Thyroid gland (tissue), 4 donors: ENCODE data around the gene CHMP4B. TPM values are rescaled to one million over a fixed set of nuclear protein-coding genes. Genes with fewer than 3 reads are reported as not detected.

Experiments used
- DNase-seq, 2 donors: peaks; one replicate each; pipeline ENCODE4 v3.0.0-alpha.2; 2019
- H3K27ac ChIP-seq, 3 donors: fragments of 200-600 bp; sonication (generic); 1 replicate in 2 of 3; 2 replicates in 1 of 3; pipeline ENCODE4 v1.5.1; 2016 to 2019; ENCODE audit warnings: mild to moderate bottlenecking in 1 of 3, moderate library complexity in 1 of 3
- H3K27me3 ChIP-seq: fragments of 200-600 bp; sonication (generic); one replicate; pipeline ENCODE4 v1.5.1; 2019
- H3K36me3 ChIP-seq, 2 donors: fragments of 200-600 bp; sonication (generic); one replicate each; pipeline ENCODE4 v1.5.1; 2016 to 2019
- H3K4me1 ChIP-seq, 2 donors: fragments of 200-600 bp; sonication (generic); one replicate each; pipeline ENCODE4 v1.5.1; 2017 to 2019
- H3K4me3 ChIP-seq, 3 donors: fragments of 200-600 bp; sonication (generic); replicated peaks in 1 of 3; 1 replicate in 2 of 3; 2 replicates in 1 of 3; pipeline ENCODE4 v1.5.1; 2016; ENCODE audit warnings: mild to moderate bottlenecking in 1 of 3
- H3K9me3 ChIP-seq: fragments of 200-600 bp; sonication (generic); one replicate; pipeline ENCODE4 v1.5.1; 2017
- POLR2A ChIP-seq, 2 donors: fragments of 450-650 bp; IDR thresholded peaks; one replicate each; pipeline ENCODE4 v1.6.1; 2017; ENCODE audit warnings: antibody characterized with exemption in 2 of 2, mild to moderate bottlenecking in 2 of 2, moderate library complexity in 1 of 2
- WGBS, 2 donors: methylation state at CpG; one replicate each; pipeline ENCODE4 v1.1.5; 2017; 5-methylcytosine and 5-hydroxymethylcytosine counted together
- intact Hi-C: fragments of 100-400 bp; cut with DNase I; formaldehyde crosslinking; loops from one replicate; pipeline ENCODE4 v1.15.1; 2023
- total RNA-seq, 4 donors: library from RNA; depleted of rRNA; stranded (reverse); fragments of >200 nt; gene quantifications; one replicate each; pipeline ENCODE4 v1.2.3, GENCODE V29; 2016
- TF ChIP-seq, protein P1 (sequence below), 6 experiments: fragments of 200-600 bp in 3 of 6; fragments of 450-650 bp in 3 of 6; sonication (generic) in 3 of 6; IDR thresholded peaks; one replicate each; pipeline ENCODE4 v1.5.1; 2016 to 2019; ENCODE audit warnings: antibody characterized with exemption in 6 of 6, mild to moderate bottlenecking in 2 of 6, inconsistent platforms in 1 of 6, moderate library complexity in 1 of 6

CHMP4B gene
- total RNA-seq, 4 donors from 2014 or later: 70.3 to 93.5 (median 85.7) TPM

DNA sequence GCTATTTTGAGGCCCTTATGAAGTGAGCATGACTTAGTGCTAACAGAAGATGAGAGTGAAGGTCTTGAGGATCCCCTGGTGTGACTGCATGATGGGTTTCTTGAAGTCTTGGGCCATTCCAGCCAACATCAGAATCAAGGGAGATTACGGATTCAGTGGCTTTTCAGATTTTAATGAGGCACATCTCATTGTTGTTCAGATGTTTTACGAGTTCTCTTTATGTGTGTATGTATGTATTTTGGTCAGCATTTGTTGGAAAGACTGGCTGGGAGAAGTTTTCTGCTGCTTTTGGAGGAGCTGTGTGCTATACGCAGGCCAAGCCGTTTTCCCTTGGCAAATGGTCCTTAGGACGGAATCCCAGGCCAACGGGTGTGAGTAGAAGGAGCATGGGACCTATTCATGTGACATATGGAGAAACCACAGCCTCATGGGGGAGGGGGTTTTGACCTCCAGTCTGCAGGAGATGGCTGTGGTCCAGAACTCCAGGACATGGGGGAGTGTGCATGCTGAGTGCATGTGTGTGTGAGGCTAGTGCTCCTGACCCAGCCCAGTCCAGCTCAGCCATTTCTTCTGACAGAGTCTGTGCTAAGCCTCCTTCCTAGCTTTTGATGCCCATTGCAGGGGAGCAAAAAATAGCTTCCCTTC lies 35.3 kb downstream of the CHMP4B start:
- H3K27ac ChIP-seq: no peak overlapping the region
- no peak for DNase-seq
- WGBS, 2 donors: 78 to 87% methylated on average over 6 of the region's 6 CpGs
- intact Hi-C loops: no loop called here
- peaks cover under 1 to 5% of the 10 kb centered on the region in 2 donors for H3K36me3 ChIP-seq
- peaks cover 31 to 63% of the 10 kb centered on the region in 2 donors for H3K4me1 ChIP-seq
- H3K4me3 ChIP-seq: no peak overlapping the region
- TF ChIP-seq, protein P1, sequence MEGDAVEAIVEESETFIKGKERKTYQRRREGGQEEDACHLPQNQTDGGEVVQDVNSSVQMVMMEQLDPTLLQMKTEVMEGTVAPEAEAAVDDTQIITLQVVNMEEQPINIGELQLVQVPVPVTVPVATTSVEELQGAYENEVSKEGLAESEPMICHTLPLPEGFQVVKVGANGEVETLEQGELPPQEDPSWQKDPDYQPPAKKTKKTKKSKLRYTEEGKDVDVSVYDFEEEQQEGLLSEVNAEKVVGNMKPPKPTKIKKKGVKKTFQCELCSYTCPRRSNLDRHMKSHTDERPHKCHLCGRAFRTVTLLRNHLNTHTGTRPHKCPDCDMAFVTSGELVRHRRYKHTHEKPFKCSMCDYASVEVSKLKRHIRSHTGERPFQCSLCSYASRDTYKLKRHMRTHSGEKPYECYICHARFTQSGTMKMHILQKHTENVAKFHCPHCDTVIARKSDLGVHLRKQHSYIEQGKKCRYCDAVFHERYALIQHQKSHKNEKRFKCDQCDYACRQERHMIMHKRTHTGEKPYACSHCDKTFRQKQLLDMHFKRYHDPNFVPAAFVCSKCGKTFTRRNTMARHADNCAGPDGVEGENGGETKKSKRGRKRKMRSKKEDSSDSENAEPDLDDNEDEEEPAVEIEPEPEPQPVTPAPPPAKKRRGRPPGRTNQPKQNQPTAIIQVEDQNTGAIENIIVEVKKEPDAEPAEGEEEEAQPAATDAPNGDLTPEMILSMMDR (IDR thresholded peaks at IDR 0.05): no peak
- TF ChIP-seq POLR2A (IDR thresholded peaks at IDR 0.05): no peak
- H3K27me3 ChIP-seq: no peaks in the 10 kb centered on the region
- no peaks in the 10 kb centered on the region for H3K9me3 ChIP-seq

GRCh38 chr20:33847006-33847405 lies 35.9 kb downstream of the CHMP4B start:
- intact Hi-C loops: no loop called here
- no peaks in the 10 kb centered on the region for H3K9me3 ChIP-seq
- no peak overlapping the region for H3K27ac ChIP-seq
- no peak for TF ChIP-seq POLR2A (IDR thresholded peaks at IDR 0.05)
- TF ChIP-seq, protein P1 (IDR thresholded peaks at IDR 0.05): no peak
- DNase-seq: no peak
- peaks cover 7 to 9% of the 10 kb centered on the region in 2 donors for H3K36me3 ChIP-seq
- peaks cover 31 to 61% of the 10 kb centered on the region in 2 donors for H3K4me1 ChIP-seq
- H3K4me3 ChIP-seq: no peak overlapping the region
- H3K27me3 ChIP-seq: no peaks in the 10 kb centered on the region

DNA sequence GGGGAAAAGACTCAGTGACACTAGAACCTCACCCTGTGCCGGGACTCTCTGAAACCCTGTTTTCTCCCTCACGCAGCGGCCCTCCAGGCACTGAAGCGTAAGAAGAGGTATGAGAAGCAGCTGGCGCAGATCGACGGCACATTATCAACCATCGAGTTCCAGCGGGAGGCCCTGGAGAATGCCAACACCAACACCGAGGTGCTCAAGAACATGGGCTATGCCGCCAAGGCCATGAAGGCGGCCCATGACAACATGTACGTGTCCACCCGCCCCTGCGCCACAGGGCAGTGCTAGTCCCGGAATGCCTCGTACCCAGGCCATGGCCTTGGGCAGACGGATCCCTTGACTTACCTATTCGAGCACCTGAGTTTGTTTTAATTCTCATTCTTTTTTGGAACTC lies 37.2 kb downstream of the CHMP4B start:
- H3K9me3 ChIP-seq: no peaks in the 10 kb centered on the region
- H3K36me3 ChIP-seq: peaks cover 19 to 21% of the 10 kb centered on the region in 2 donors
- DNase-seq: peak; percentile 82
- intact Hi-C loops: no loop called here
- H3K4me3 ChIP-seq: no peak overlapping the region
- peak in 1 of 2 donors; percentile 17 for TF ChIP-seq POLR2A (IDR thresholded peaks at IDR 0.05)
- TF ChIP-seq, protein P1 (IDR thresholded peaks at IDR 0.05): no peak
- WGBS, 2 donors: 53 to 58% methylated on average over 19 of the region's 19 CpGs
- H3K27ac ChIP-seq: peak overlapping the region; percentile 26 to 51 (median 40)
- H3K4me1 ChIP-seq: peaks cover 18 to 47% of the 10 kb centered on the region in 2 donors
- no peaks in the 10 kb centered on the region for H3K27me3 ChIP-seq

DNA sequence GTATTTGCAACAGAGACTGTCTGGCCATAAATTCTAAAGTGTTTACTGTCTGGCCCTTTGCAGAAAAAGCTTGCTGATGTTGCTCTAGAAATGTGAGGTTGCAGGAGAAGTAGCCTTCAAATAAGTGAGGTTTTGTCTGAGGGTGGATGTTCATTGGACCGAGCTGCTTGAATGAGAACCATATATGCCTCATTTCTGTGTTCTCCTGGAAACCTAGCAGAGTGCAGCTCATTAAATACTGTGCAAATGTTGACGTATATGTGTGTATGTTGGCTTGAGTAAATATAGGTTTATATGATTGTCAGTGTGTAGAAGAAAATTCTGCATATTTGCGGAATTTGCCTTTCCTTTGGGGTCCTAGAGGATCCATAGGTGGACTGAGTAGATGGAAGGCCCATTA lies 39.0 kb downstream of the CHMP4B start:
- intact Hi-C loops: no loop called here
- no peaks in the 10 kb centered on the region for H3K27me3 ChIP-seq
- H3K27ac ChIP-seq: no peak overlapping the region
- DNase-seq: no peak
- H3K4me1 ChIP-seq: peaks cover 13 to 35% of the 10 kb centered on the region in 2 donors
- H3K9me3 ChIP-seq: no peaks in the 10 kb centered on the region
- TF ChIP-seq, protein P1 (IDR thresholded peaks at IDR 0.05): no peak
- no peak for TF ChIP-seq POLR2A (IDR thresholded peaks at IDR 0.05)
- peaks cover 33 to 37% of the 10 kb centered on the region in 2 donors for H3K36me3 ChIP-seq
- H3K4me3 ChIP-seq: no peak overlapping the region
- WGBS, 2 donors: 91 to 94% methylated on average over 3 of the region's 3 CpGs

GRCh38 chr20:33851842-33852466 lies 40.8 kb downstream of the CHMP4B start:
- WGBS, 2 donors: 96 to 99% methylated on average over 9 to 13 of the region's 13 CpGs
- H3K27ac ChIP-seq: no peak overlapping the region
- H3K27me3 ChIP-seq: no peaks in the 10 kb centered on the region
- H3K9me3 ChIP-seq: no peaks in the 10 kb centered on the region
- H3K4me3 ChIP-seq: no peak overlapping the region
- TF ChIP-seq, protein P1 (IDR thresholded peaks at IDR 0.05): no peak
- no peak for TF ChIP-seq POLR2A (IDR thresholded peaks at IDR 0.05)
- peaks cover 35 to 39% of the 10 kb centered on the region in 2 donors for H3K36me3 ChIP-seq
- intact Hi-C loops: no loop called here
- DNase-seq: no peak
- peaks cover 13 to 24% of the 10 kb centered on the region in 2 donors for H3K4me1 ChIP-seq
